Peyer's patch (tissue), 4 donors: ENCODE results near the gene MIF. TPM values are rescaled to one million over a fixed set of nuclear protein-coding genes. Genes with fewer than 3 reads are reported as not detected.
"Not testable (repeated sequence)": the region's sequence is repeated elsewhere in the genome, so short reads cannot be mapped to it uniquely, and the experiment has no call there.

Experiments
- DNase-seq, 3 donors: peaks; one replicate each; pipeline ENCODE4 v3.0.0-alpha.2; 2017 to 2019
- H3K27ac ChIP-seq, 4 donors: fragments of 200-600 bp; sonication (generic); one replicate each; pipeline ENCODE4 v1.5.1; 2016 to 2019
- H3K27me3 ChIP-seq, 2 donors: fragments of 200-600 bp; sonication (generic); one replicate each; pipeline ENCODE4 v1.5.1; 2019
- H3K36me3 ChIP-seq, 3 donors: fragments of 200-600 bp; sonication (generic); one replicate each; pipeline ENCODE4 v1.5.1; 2016 to 2019
- H3K4me1 ChIP-seq, 4 donors: fragments of 200-600 bp; sonication (generic); one replicate each; pipeline ENCODE4 v1.5.1; 2016 to 2019
- H3K4me3 ChIP-seq, 4 donors: fragments of 200-600 bp; sonication (generic); 1 replicate in 3 of 4; 2 replicates in 1 of 4; pipeline ENCODE4 v1.5.1; 2016 to 2019; ENCODE audit warnings: mild to moderate bottlenecking in 1 of 4
- H3K9me3 ChIP-seq, 4 donors: fragments of 200-600 bp; sonication (generic); one replicate each; pipeline ENCODE4 v1.5.1; 2016 to 2019; ENCODE audit warnings: mild to moderate bottlenecking in 1 of 4
- CTCF ChIP-seq, 6 experiments: fragments of 450-650 bp in 4 of 6; fragments of 200-600 bp in 2 of 6; sonication (generic) in 1 of 6; IDR thresholded peaks; one replicate each; pipeline ENCODE4 v1.5.1; 2017 to 2019; ENCODE audit warnings: antibody characterized with exemption in 6 of 6, mild to moderate bottlenecking in 3 of 6, moderate library complexity in 1 of 6
- POLR2A ChIP-seq, 2 donors: fragments of 450-650 bp; IDR thresholded peaks; one replicate each; pipeline ENCODE4 v1.5.1; 2017; ENCODE audit warnings: antibody characterized with exemption in 2 of 2, mild to moderate bottlenecking in 2 of 2, moderate library complexity in 2 of 2
- total RNA-seq, 4 donors: library from RNA; depleted of rRNA; stranded (reverse); fragments of >200 nt; gene quantifications; one replicate each; pipeline ENCODE4 v1.1.0, GENCODE V29; 2016

Gene MIF
- total RNA-seq, 4 donors from 2014 or later, result 97.9 to 206 (median 151) TPM

GRCh38 chr22:23857606-23858483 is 36.3 kb upstream of the MIF start, which contains the start of gene SLC2A11:
Gene SLC2A11 (plus strand): TSS chr22:23857875. CDS start chr22:23858000, 125 bp downstream.
- Histone ChIP-seq H3K9me3 (no peaks in the 10 kb centered on the region), H3K27ac (peak within 1 kb of the TSS; percentile 88 to 98 (median 92)), H3K4me1 (peaks cover 0 to 8% (median 2%) of the 10 kb centered on the region in 4 donors), H3K27me3 (no peaks in the 10 kb centered on the region), H3K4me3 (peak within 1 kb of the TSS; percentile 40 to 75 (median 68)), H3K36me3 (no peaks in the 10 kb centered on the region)
- TF ChIP-seq CTCF (IDR thresholded peaks at IDR 0.05) (peak in 5 of 6 experiments; percentile 23 to 60 (median 47)), POLR2A (IDR thresholded peaks at IDR 0.05) (peak; percentile 75 to 76)
- peak; percentile 95 to 99 (median 95) for DNase-seq

GRCh38 chr22:23858484-23858815 is 35.7 kb upstream of the MIF start:
- H3K27me3 ChIP-seq, result no peaks in the 10 kb centered on the region
- peak overlapping the region; percentile 88 to 98 (median 92) for H3K27ac ChIP-seq
- peak overlapping the region; percentile 40 to 75 (median 68) for H3K4me3 ChIP-seq
- no peaks in the 10 kb centered on the region for H3K36me3 ChIP-seq
- no peak for DNase-seq
- H3K4me1 ChIP-seq, result peaks cover 0 to 8% (median 2%) of the 10 kb centered on the region in 4 donors
- no peaks in the 10 kb centered on the region for H3K9me3 ChIP-seq
- TF ChIP-seq CTCF (IDR thresholded peaks at IDR 0.05) (no peak), POLR2A (IDR thresholded peaks at IDR 0.05) (no peak)

- Histone ChIP-seq H3K9me3 (no peaks in the 10 kb centered on the region), H3K27ac (no peak overlapping the region), H3K4me1 (peaks cover 0 to 8% (median 2%) of the 10 kb centered on the region in 4 donors), H3K36me3 (no peaks in the 10 kb centered on the region), H3K4me3 (no peak overlapping the region), H3K27me3 (no peaks in the 10 kb centered on the region)
- TF ChIP-seq CTCF (IDR thresholded peaks at IDR 0.05), result no peak
- TF ChIP-seq POLR2A (IDR thresholded peaks at IDR 0.05), result no peak
- DNase-seq, result no peak
These were observed 35.0 kb upstream of the MIF start for GRCh38 chr22:23859201-23859600.

- DNase-seq, H3K4me3 ChIP-seq, H3K27ac ChIP-seq, H3K36me3 ChIP-seq, H3K9me3 ChIP-seq, H3K27me3 ChIP-seq, H3K4me1 ChIP-seq: not testable (repeated sequence)
These were observed 34.0 kb upstream of the MIF start for GRCh38 chr22:23860187-23860586.

- Histone ChIP-seq H3K27ac (no peak overlapping the region), H3K36me3 (no peaks in the 10 kb centered on the region), H3K9me3 (no peaks in the 10 kb centered on the region), H3K27me3 (no peaks in the 10 kb centered on the region), H3K4me3 (no peak overlapping the region), H3K4me1 (peaks cover 0 to 8% (median 2%) of the 10 kb centered on the region in 4 donors)
- TF ChIP-seq POLR2A (IDR thresholded peaks at IDR 0.05), result no peak
- peak in 4 of 6 experiments; percentile 30 to 45 (median 34) for TF ChIP-seq CTCF (IDR thresholded peaks at IDR 0.05)
- no peak for DNase-seq
These were observed 32.1 kb upstream of the MIF start for GRCh38 chr22:23862103-23862502.

- not testable (repeated sequence) for H3K4me1 ChIP-seq, H3K27me3 ChIP-seq, H3K9me3 ChIP-seq, DNase-seq, H3K36me3 ChIP-seq, H3K27ac ChIP-seq, H3K4me3 ChIP-seq
These were observed 29.6 kb upstream of the MIF start for GRCh38 chr22:23864499-23865154.
